Fibroblast of lung (primary cell): ENCODE data around the gene ATP2A2. TPM values are rescaled to one million over a fixed set of nuclear protein-coding genes. Genes with fewer than 3 reads are reported as not detected.

Source experiments
- DNase-seq, 2 donors: peaks; one replicate each; pipeline versions ENCODE4 v3.0.0 to v3.0.0-alpha.2; 2010; ENCODE audit warnings: low read depth in 2 of 2
- H2AFZ ChIP-seq: 2 replicates; pipeline ENCODE4 v1.5.1; 2012; ENCODE audit warnings: low read length, control low read depth, inconsistent platforms
- H3K27ac ChIP-seq: 2 replicates; pipeline ENCODE4 v1.5.1; 2011; ENCODE audit warnings: low read length, control low read depth; ENCODE audit not compliant: insufficient read depth
- H3K27me3 ChIP-seq: 2 replicates; pipeline ENCODE4 v1.5.1; 2011; ENCODE audit warnings: mild to moderate bottlenecking, low read length; ENCODE audit not compliant: control insufficient read depth, insufficient read depth
- H3K36me3 ChIP-seq: 2 replicates; pipeline ENCODE4 v1.5.1; 2011; ENCODE audit warnings: low read length; ENCODE audit not compliant: control insufficient read depth, insufficient read depth
- H3K4me1 ChIP-seq: 2 replicates; pipeline ENCODE4 v1.5.1; 2011; ENCODE audit warnings: low read length; ENCODE audit not compliant: control insufficient read depth, insufficient read depth; ENCODE audit errors: extremely low read depth
- H3K4me2 ChIP-seq: 2 replicates; pipeline ENCODE4 v1.5.1; 2011; ENCODE audit warnings: low read length, control low read depth; ENCODE audit not compliant: insufficient read depth; ENCODE audit errors: extremely low read depth
- H3K4me3 ChIP-seq, 4 experiments: fragments of 200-600 bp in 1 of 4; sonication (generic) in 1 of 4; replicated peaks in 1 of 4; 2 replicates each; pipeline ENCODE4 v1.5.1; 2011 to 2016; ENCODE audit warnings: low read length in 4 of 4, low read depth in 3 of 4, mild to moderate bottlenecking in 3 of 4, control low read depth in 2 of 4, inconsistent platforms in 1 of 4, mixed read lengths in 1 of 4; ENCODE audit not compliant: insufficient read depth in 1 of 4; ENCODE audit errors: control extremely low read depth in 1 of 4
- H3K79me2 ChIP-seq: 2 replicates; pipeline ENCODE4 v1.5.1; 2012; ENCODE audit warnings: mild to moderate bottlenecking, low read length, inconsistent platforms; ENCODE audit not compliant: control insufficient read depth, insufficient read depth
- H3K9ac ChIP-seq: 2 replicates; pipeline ENCODE4 v1.5.1; 2011; ENCODE audit warnings: mild to moderate bottlenecking, low read length, control low read depth; ENCODE audit not compliant: insufficient read depth
- H3K9me3 ChIP-seq: 2 replicates; pipeline ENCODE4 v1.5.1; 2012; ENCODE audit warnings: low read depth, low read length; ENCODE audit not compliant: control insufficient read depth, insufficient read depth
- H4K20me1 ChIP-seq: 2 replicates; pipeline ENCODE4 v1.5.1; 2011; ENCODE audit warnings: low read length; ENCODE audit not compliant: control insufficient read depth, insufficient read depth; ENCODE audit errors: extremely low read depth
- EZH2 ChIP-seq: IDR thresholded peaks from 2 replicates; pipeline ENCODE4 v1.5.1; 2012; ENCODE audit warnings: low read length, control low read depth, mild to moderate bottlenecking; ENCODE audit errors: missing control alignments
- polyA plus RNA-seq, 2 donors: library from polyadenylated mRNA; depleted of rRNA in 1 of 2; stranded (reverse) in 1 of 2; unstranded in 1 of 2; fragments of >200 nt; gene quantifications; 2 replicates each; pipeline ENCODE4 v1.2.1, GENCODE V29; 2011 to 2012; ENCODE audit warnings: missing spikeins in 1 of 2
- total RNA-seq: library from RNA; depleted of rRNA; stranded (reverse); fragments of >200 nt; gene quantifications from 2 replicates; pipeline ENCODE4 v1.2.1, GENCODE V29; 2014
- TF ChIP-seq, protein P1 (sequence below), 2 donors: IDR thresholded peaks in 1 of 2; conservative IDR thresholded peaks in 1 of 2; 1 replicate in 1 of 2; 2 replicates in 1 of 2; pipeline ENCODE4 v1.5.1; 2011 to 2012; ENCODE audit warnings: low read length in 2 of 2, control low read depth in 1 of 2, inconsistent platforms in 1 of 2, low read depth in 1 of 2, mild to moderate bottlenecking in 1 of 2

ATP2A2 gene
- total and polyA plus RNA-seq, 2 donors (not counting 1 experiment from before 2014, with no cell fraction given) = 151 to 216 TPM

DNA sequence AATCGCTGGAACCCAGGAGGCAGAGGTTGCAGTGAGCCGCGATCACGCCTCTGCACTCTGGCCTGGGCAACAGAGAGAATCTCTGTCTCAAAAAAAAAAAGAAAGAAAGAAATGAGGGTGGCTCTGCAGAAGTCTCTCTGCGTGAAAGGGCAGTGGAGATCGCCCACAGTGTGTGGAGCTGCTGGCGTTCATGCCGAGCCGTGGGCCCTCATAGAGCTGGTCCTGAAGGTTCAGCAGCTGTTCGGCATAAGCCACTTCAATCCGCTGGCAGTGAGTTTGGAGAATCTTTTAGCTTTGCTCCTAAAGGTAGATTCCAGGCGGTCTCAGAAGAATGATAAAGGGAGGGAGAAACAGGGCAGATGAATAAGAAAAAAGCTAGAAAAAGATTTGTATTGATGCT lies 36.7 kb upstream of the ATP2A2 start:
- H3K4me2 ChIP-seq = no peak overlapping the region
- no peak overlapping the region for H2AFZ ChIP-seq
- H3K4me3 ChIP-seq = no peak overlapping the region
- no peaks in the 10 kb centered on the region for H4K20me1 ChIP-seq
- no peaks in the 10 kb centered on the region for H3K36me3 ChIP-seq
- no peaks in the 10 kb centered on the region for H3K79me2 ChIP-seq
- no peak for DNase-seq
- H3K9me3 ChIP-seq = no peaks in the 10 kb centered on the region
- no peaks in the 10 kb centered on the region for H3K4me1 ChIP-seq
- no peak overlapping the region for H3K9ac ChIP-seq
- no peak for TF ChIP-seq EZH2
- TF ChIP-seq, protein P1, sequence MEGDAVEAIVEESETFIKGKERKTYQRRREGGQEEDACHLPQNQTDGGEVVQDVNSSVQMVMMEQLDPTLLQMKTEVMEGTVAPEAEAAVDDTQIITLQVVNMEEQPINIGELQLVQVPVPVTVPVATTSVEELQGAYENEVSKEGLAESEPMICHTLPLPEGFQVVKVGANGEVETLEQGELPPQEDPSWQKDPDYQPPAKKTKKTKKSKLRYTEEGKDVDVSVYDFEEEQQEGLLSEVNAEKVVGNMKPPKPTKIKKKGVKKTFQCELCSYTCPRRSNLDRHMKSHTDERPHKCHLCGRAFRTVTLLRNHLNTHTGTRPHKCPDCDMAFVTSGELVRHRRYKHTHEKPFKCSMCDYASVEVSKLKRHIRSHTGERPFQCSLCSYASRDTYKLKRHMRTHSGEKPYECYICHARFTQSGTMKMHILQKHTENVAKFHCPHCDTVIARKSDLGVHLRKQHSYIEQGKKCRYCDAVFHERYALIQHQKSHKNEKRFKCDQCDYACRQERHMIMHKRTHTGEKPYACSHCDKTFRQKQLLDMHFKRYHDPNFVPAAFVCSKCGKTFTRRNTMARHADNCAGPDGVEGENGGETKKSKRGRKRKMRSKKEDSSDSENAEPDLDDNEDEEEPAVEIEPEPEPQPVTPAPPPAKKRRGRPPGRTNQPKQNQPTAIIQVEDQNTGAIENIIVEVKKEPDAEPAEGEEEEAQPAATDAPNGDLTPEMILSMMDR (conservative IDR thresholded peaks at IDR 0.05 in 1 of 2, IDR thresholded peaks at IDR 0.05 in 1 of 2; ENCODE audit: low read depth in 1 of 2, low read length in 2 of 2) = no peak
- no peak overlapping the region for H3K27ac ChIP-seq
- H3K27me3 ChIP-seq = no peaks in the 10 kb centered on the region

DNA sequence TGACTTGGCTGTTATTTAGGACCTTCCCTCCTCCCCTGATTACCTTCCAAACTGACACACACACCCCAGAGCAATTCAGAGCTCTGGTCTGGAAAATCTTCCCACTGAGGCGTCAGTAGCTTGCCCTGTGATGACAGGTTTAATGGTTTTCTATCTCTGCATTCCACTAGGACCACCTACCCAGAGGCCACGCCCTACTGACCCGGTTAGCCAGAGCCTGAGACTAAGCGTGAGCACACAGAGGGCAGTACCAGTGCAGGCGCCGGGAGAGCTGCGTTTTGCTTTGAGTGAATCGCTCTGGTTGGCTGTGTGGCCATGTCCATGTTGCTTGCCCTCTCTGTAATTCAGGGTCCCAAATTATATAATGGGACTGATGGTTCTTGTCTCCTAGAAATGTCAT lies 36.2 kb upstream of the ATP2A2 start:
- no peak overlapping the region for H3K4me3 ChIP-seq
- H3K27ac ChIP-seq = no peak overlapping the region
- H4K20me1 ChIP-seq = no peaks in the 10 kb centered on the region
- no peaks in the 10 kb centered on the region for H3K79me2 ChIP-seq
- H3K27me3 ChIP-seq = no peaks in the 10 kb centered on the region
- no peak overlapping the region for H2AFZ ChIP-seq
- H3K4me1 ChIP-seq = no peaks in the 10 kb centered on the region
- TF ChIP-seq, protein P1 (conservative IDR thresholded peaks at IDR 0.05 in 1 of 2, IDR thresholded peaks at IDR 0.05 in 1 of 2; ENCODE audit: low read depth in 1 of 2, low read length in 2 of 2) = no peak
- TF ChIP-seq EZH2 = no peak
- DNase-seq = no peak
- H3K9ac ChIP-seq = no peak overlapping the region
- H3K4me2 ChIP-seq = no peak overlapping the region
- no peaks in the 10 kb centered on the region for H3K9me3 ChIP-seq
- no peaks in the 10 kb centered on the region for H3K36me3 ChIP-seq

DNA sequence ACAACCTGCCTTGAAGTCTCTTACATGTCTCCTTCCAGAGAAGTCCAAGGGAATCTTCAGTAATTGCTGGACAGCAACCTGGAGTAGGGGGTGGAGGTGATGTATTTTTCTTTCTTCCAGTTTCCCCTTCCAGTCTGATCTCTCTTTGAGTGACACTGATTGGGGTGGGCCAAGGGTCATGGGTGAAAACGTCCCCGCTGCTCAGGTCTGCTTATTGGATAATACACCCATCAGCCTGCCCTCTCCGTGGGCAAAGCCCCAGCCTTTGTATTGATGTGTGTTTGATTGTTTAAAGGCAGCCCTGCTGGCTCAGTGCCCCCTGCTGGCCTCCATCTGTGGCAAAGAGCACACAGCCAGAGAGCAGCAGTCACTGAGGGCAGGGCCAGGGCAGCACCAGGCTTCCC lies 35.7 kb upstream of the ATP2A2 start:
- no peaks in the 10 kb centered on the region for H3K9me3 ChIP-seq
- TF ChIP-seq, protein P1 (conservative IDR thresholded peaks at IDR 0.05 in 1 of 2, IDR thresholded peaks at IDR 0.05 in 1 of 2; ENCODE audit: low read depth in 1 of 2, low read length in 2 of 2) = peak in 1 of 2 donors; percentile 44
- TF ChIP-seq EZH2 = no peak
- H2AFZ ChIP-seq = no peak overlapping the region
- no peak overlapping the region for H3K4me2 ChIP-seq
- no peaks in the 10 kb centered on the region for H3K79me2 ChIP-seq
- no peaks in the 10 kb centered on the region for H3K27me3 ChIP-seq
- no peaks in the 10 kb centered on the region for H4K20me1 ChIP-seq
- H3K4me3 ChIP-seq = no peak overlapping the region
- H3K27ac ChIP-seq = no peak overlapping the region
- no peaks in the 10 kb centered on the region for H3K4me1 ChIP-seq
- DNase-seq = no peak
- no peaks in the 10 kb centered on the region for H3K36me3 ChIP-seq
- H3K9ac ChIP-seq = no peak overlapping the region
